GM10248 (cell line): ENCODE data around the gene MLIP.

ENCODE experiments used
- CTCF ChIA-PET: fragments of 300-600 bp; sonication (Branson Sonifier 250); formaldehyde crosslinking; extraction: SDS; loops from one replicate; lab custom pipeline; 2021; ENCODE audit warnings: antibody characterized with exemption; lab: Yijun Ruan, JAX
- POLR2A ChIA-PET: fragments of 350-650 bp; sonication (Branson Sonifier 250); formaldehyde crosslinking; extraction: SDS; loops from one replicate; lab custom pipeline; 2020; ENCODE audit warnings: antibody characterized with exemption; lab: Yijun Ruan, JAX
- DNase-seq: peaks from one replicate; pipeline ENCODE4 v3.0.0; 2012; ENCODE audit errors: extremely low spot score
- TF ChIP-seq, protein P1 (sequence below): IDR thresholded peaks from 2 replicates; pipeline ENCODE4 v1.5.1; 2012; ENCODE audit warnings: mild to moderate bottlenecking, low read depth; ENCODE audit errors: extremely low read depth, missing control alignments, control extremely low read depth

MLIP gene

DNA sequence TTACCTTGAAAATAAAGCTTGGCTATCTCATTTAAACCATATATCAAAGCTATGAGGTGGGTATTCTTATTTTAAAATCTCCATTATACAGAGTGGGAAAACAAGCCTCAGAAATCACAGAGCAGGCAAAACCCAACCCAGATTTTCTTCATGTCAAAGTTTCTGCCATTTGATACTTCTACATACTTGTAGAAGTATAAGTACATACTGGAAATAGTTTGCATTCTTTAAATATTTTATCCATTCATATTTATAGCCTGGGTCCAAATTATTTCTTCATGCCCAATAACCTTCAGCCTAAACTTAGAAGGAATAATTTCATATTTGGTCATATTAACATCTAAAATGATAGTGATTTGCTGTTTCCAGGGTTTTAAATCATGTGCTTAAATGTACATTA lies 61.8 kb downstream of the MLIP start:
- no peak for DNase-seq
- CTCF ChIA-PET: interaction anchor here (0.9 kb wide), 1 partner anchor 10 kb away, joined by 3 read pairs; no protein-coding TSS in a partner anchor
- POLR2A ChIA-PET: no interaction called here
- TF ChIP-seq, protein P1, sequence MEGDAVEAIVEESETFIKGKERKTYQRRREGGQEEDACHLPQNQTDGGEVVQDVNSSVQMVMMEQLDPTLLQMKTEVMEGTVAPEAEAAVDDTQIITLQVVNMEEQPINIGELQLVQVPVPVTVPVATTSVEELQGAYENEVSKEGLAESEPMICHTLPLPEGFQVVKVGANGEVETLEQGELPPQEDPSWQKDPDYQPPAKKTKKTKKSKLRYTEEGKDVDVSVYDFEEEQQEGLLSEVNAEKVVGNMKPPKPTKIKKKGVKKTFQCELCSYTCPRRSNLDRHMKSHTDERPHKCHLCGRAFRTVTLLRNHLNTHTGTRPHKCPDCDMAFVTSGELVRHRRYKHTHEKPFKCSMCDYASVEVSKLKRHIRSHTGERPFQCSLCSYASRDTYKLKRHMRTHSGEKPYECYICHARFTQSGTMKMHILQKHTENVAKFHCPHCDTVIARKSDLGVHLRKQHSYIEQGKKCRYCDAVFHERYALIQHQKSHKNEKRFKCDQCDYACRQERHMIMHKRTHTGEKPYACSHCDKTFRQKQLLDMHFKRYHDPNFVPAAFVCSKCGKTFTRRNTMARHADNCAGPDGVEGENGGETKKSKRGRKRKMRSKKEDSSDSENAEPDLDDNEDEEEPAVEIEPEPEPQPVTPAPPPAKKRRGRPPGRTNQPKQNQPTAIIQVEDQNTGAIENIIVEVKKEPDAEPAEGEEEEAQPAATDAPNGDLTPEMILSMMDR: no peak

DNA sequence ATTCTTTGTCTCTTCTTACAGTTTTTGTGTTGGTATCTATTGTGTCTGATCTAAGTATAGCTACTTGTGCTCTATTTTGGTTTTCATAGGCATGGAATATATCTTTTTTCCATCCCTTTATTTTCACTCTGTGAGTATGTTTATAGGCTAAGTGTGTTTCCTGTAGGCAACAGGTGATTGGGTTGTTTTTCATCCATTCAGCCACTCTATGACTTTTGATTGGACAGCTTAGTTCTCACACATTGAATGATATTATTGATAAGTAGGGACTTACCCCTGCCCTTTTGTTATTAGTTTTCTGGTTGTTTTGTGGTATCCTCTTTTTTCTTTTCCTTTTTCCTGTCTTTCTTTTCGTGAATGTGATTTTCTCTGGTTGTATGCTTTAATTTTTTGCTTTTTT lies 67.9 kb downstream of the MLIP start:
- ChIA-PET CTCF (no interaction called here), POLR2A (no interaction called here)
- no peak for DNase-seq
- TF ChIP-seq, protein P1: no peak

DNA sequence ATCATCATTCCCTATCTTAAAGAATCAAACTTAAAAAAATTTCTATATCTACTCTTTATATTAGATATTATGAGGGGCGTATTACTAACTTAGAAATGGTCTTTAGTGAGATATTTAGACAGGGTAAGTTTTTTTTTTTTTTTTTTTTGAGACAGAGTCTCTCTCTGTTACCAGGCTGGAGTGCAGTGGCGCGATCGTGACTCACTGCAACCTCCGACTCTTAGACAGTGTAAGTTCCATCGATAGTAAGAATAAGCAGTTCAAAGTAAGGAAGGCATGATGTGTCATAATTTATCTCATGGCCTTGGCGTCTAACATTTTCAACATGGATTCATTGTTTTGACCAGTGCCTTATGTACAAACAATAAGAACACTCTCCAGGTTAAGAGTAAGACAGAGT lies 72.4 kb downstream of the MLIP start:
- POLR2A ChIA-PET: no interaction called here
- DNase-seq: no peak
- CTCF ChIA-PET: no interaction called here
- TF ChIP-seq, protein P1: no peak

DNA sequence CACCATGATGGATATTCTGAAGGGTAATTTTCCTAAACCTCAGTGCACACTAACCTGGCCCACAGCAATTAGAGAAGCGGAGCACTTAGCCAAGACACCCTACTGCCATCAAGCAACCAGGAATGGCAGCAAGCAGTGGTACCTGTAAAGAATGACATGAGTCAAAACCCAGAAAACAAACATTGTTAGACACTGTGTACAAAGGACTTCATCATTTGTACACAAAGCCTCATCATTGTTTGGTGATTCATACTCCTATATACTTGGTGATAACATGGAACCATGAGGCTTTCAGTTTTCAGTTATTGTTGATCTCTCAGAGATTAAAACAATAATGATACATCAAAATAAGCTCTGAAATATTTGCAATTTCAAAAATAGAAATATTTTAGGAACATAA lies 74.6 kb downstream of the MLIP start:
- ChIA-PET POLR2A (no interaction called here), CTCF (no interaction called here)
- TF ChIP-seq, protein P1: no peak
- no peak for DNase-seq

DNA sequence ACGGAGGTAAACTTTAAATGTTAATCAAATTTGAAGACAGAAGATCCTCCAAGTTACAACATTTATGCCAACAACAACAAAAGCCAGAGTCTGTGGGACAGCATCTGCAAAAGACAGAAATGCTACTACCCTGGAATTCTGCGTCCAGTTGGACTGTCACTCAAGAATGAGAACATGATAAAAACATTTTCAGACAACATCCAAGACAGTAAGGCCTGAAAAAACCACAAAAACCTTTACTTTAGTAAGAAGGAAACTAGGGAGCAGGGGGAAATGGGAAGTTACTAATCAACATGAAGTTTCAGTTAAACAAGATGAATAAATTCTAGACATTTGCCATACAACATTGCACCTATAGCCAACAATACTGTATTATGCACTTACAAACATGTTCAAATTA lies 77.6 kb downstream of the MLIP start:
- POLR2A ChIA-PET: no interaction called here
- no peak for DNase-seq
- CTCF ChIA-PET: no interaction called here
- TF ChIP-seq, protein P1: no peak

DNA sequence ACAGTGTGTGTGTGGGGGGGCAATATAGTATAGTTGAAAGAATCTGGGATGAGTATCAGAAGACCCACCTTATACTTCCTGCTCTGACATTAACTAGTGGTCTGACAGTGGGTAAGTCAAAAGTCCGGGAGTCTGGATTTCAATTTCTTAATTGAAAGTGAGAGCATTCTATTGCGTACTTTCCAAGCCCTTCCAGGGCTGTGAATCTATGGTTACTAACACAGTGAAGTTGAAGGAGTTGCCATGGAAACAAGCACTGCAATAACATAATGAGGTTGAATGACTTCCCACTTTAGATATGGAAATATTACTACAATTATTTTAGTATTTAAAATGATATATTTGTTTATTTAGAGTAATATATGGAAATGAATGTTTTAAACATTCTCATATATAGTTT lies 80.2 kb downstream of the MLIP start:
- ChIA-PET POLR2A (no interaction called here), CTCF (no interaction called here)
- no peak for DNase-seq
- TF ChIP-seq, protein P1: no peak

DNA sequence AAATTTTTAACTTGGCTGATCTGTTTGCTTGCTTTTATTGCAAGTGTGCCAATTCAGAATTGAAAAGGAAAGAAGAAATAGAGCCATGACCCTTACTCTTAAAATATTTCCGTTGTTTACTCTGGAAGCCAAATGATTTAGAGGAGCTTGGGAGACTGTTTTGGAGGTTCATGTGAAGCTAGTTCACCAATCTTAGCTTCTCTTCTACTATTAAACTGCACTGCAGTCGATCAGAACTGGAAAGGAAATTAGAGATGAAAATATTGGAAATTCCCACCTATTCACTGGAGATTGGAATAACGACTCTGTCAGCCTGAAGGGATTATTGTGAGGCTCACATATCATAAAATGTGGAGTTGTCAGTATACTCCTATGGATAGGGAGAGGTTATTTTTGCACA lies 81.8 kb downstream of the MLIP start:
- TF ChIP-seq, protein P1: no peak
- ChIA-PET CTCF (interaction anchor here (1.4 kb wide), 1 partner anchor 12 kb away, joined by 3 read pairs; no protein-coding TSS in a partner anchor), POLR2A (no interaction called here)
- DNase-seq: no peak
